Effector memory CD4-positive, alpha-beta T cell (primary cell): ENCODE data around the gene PDLIM7.
A peak's percentile ranks its signal among the peaks of the same experiment; 100 is the strongest.

Source experiments
- DNase-seq, 3 donors: peaks; one replicate each; pipeline ENCODE4 v3.0.0-alpha.2; 2020
- H3K27ac ChIP-seq: 2 replicates; pipeline ENCODE4 v1.7.0; 2013; ENCODE audit warnings: mild to moderate bottlenecking, low read length, moderate library complexity; ENCODE audit not compliant: insufficient read depth, poor library complexity, severe bottlenecking
- H3K27me3 ChIP-seq: replicated peaks from 2 replicates; pipeline ENCODE4 v1.7.0; 2013; ENCODE audit warnings: mild to moderate bottlenecking, low read length; ENCODE audit not compliant: insufficient read depth, control insufficient read depth, poor library complexity, severe bottlenecking
- H3K36me3 ChIP-seq: 2 replicates; pipeline ENCODE4 v1.7.0; 2013; ENCODE audit warnings: mild to moderate bottlenecking, low read length, moderate library complexity; ENCODE audit not compliant: control insufficient read depth, insufficient read depth
- H3K4me1 ChIP-seq: 2 replicates; pipeline ENCODE4 v1.7.0; 2013; ENCODE audit warnings: low read length, mild to moderate bottlenecking; ENCODE audit not compliant: control insufficient read depth, insufficient read depth, poor library complexity, severe bottlenecking
- H3K4me3 ChIP-seq: 2 replicates; pipeline ENCODE4 v1.7.0; 2013; ENCODE audit warnings: low read length, low read depth, mild to moderate bottlenecking; ENCODE audit not compliant: insufficient read depth, poor library complexity, severe bottlenecking
- H3K9me3 ChIP-seq: 2 replicates; pipeline ENCODE4 v1.7.0; 2013; ENCODE audit warnings: mild to moderate bottlenecking, low read length, moderate library complexity; ENCODE audit not compliant: control insufficient read depth
- total RNA-seq, 3 donors: gene quantifications; one replicate each; lab custom pipeline; 2026; lab: John Stamatoyannopoulos, UW

PDLIM7 gene
- total RNA-seq: 2.8 to 6.0 (median 4.9) reads per million in 3 donors

DNA sequence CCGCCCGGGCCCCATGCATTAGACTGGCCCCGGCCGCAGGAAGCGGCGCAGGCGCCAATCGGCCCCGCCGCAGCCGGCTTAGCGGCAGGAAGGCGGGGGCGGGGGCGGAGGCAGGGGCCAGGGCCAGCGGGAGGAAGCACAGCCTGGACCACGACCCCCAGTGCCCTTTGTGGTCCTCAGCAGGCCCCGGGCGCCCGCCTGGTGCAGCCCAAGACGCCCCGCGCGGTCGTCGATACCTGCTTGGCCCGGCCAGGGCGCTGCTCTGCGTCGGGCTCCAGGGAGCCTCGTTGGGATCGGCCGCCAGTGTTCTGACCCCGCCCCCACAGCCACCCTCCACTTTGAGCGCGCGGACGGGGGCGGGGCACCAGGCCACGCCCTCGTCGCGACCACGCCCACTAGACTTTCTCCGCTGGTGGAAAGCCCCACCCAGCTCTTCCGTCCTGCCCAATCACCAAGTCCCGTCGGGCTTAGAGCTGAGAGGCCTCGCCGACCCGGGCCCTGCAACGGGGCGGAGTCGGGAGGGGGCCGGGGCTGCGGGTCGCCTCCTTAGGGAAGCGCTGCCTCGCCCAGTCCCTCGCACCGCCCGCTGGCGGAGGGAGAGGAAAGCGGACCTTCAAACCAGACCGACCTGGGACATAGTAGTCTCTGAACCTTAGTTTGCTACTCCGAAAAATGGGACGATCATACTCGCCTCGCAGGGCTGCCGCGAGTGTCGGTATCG, at the start of gene PDLIM7:
Gene PDLIM7, minus strand, starts transcription at position 313 of the 721 bp plus-strand sequence. CDS start 1,092 bp downstream, outside the sequence.
- peaks cover 22% of the 10 kb centered on the region for H3K4me1 ChIP-seq
- H3K27ac ChIP-seq: peak within 1 kb of the TSS; percentile 20

GRCh38 chr5:177546258-177546741, 48.9 kb upstream of the PDLIM7 start:
- Histone ChIP-seq H3K4me1 (no peaks in the 10 kb centered on the region), H3K9me3 (no peaks in the 10 kb centered on the region), H3K27ac (no peak overlapping the region), H3K4me3 (no peak overlapping the region), H3K36me3 (peaks cover 16% of the 10 kb centered on the region), H3K27me3 (no peaks in the 10 kb centered on the region)
- DNase-seq: no peak

More for the DNA sequence above, at the start of gene PDLIM7:
- peak; percentile 87 to 91 (median 91) for DNase-seq
- no peaks in the 10 kb centered on the region for H3K27me3 ChIP-seq
- H3K9me3 ChIP-seq: no peaks in the 10 kb centered on the region
- no peaks in the 10 kb centered on the region for H3K36me3 ChIP-seq
- H3K4me3 ChIP-seq: peak within 1 kb of the TSS; percentile 62

DNA sequence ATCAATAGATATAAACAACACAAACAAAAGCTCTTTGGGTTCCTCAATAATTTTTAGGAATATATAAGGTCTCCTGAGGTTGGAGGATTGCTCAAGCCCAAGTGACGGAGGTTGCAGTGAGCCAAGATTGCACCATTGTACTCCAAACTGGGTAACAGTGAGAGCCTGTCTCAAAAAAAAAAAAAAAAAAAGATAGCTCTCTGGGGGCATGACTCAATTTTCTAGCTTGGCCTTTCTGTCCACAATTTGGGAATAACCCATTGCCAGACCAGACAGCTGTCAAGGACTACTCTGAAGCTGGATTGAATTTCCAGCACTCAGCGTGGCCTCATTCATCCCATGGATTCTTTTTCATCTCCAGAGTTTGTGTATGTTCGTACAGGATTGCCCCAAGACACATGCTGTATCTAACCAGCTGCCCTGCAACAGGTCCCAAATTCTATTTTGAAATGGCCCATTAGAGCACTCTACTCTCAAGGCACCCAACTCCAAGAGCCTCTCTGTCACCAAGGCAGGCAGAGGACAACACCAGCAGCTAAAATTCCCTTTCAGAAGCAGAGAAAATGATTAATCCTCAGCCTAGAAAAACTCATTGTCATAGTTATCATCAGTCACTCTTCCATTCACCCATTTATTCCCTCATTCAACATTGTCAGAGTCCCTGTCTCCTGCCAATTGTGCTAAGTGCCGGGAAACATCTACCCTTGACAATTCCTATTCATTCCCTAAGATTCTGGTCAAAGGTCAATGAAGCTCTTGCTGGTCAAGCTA, 48.3 kb upstream of the PDLIM7 start:
- no peak for DNase-seq
- Histone ChIP-seq H3K4me1 (no peaks in the 10 kb centered on the region), H3K36me3 (peaks cover 9% of the 10 kb centered on the region), H3K27me3 (no peaks in the 10 kb centered on the region), H3K9me3 (no peaks in the 10 kb centered on the region), H3K4me3 (no peak overlapping the region), H3K27ac (no peak overlapping the region)

DNA sequence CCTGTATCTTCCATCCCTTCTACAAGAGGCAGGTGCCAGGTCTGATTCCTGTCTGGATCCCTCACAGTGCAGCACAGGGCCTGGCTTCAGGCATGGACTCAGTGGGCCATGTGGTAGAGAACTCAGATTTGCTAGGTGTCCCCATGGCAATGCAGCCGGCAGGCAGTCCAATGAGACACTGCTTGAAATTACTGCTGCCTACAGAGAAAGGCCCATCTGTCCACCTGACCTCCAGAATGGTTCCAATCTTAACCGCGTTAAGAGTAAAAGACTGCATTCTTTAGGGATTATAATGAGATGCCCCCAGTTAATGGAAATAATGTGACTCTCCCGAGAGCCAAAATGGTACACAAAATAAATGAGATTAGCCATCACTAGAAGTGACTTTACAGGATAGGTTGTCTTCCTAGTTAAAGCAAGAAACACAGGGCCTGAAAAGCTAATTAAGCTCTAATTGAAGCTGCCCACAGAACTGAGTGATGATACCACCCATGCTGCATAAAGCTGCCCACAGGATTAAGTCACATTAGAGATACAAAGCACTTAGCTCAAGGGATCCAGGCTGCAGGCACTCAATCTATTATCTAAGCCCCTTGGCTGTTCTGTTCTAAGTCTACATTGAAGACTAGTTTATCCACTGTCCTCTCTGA, 45.5 kb upstream of the PDLIM7 start:
- H3K4me3 ChIP-seq: no peak overlapping the region
- no peaks in the 10 kb centered on the region for H3K4me1 ChIP-seq
- no peaks in the 10 kb centered on the region for H3K27me3 ChIP-seq
- no peak overlapping the region for H3K27ac ChIP-seq
- peaks cover 19% of the 10 kb centered on the region for H3K36me3 ChIP-seq
- no peak for DNase-seq
- no peaks in the 10 kb centered on the region for H3K9me3 ChIP-seq

DNA sequence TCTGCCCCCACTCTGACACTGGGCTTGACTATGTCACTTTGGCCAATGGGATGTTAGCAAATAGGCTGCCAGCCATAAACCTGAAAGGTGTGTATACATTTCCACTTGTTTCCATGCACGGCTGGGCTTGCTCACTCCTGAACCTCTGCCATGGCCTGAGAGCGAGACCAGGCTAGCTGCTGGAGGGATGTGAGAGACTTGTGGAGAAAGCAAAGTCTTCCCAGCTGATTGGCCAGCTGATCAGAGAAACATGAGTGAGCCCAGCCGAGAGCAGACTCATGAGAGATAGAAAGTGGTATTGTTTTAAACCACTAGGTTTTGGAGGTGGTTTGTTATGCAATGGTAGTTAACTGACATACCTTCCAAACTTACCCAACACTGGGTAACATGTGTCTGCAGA, 43.0 kb upstream of the PDLIM7 start:
- Histone ChIP-seq H3K27ac (no peak overlapping the region), H3K4me1 (no peaks in the 10 kb centered on the region), H3K4me3 (no peak overlapping the region), H3K27me3 (no peaks in the 10 kb centered on the region), H3K36me3 (peaks cover 38% of the 10 kb centered on the region), H3K9me3 (no peaks in the 10 kb centered on the region)
- no peak for DNase-seq

GRCh38 chr5:177539411-177539810, 42.0 kb upstream of the PDLIM7 start:
- no peak for DNase-seq
- no peak overlapping the region for H3K27ac ChIP-seq
- no peak overlapping the region for H3K4me3 ChIP-seq
- no peaks in the 10 kb centered on the region for H3K27me3 ChIP-seq
- peaks cover 45% of the 10 kb centered on the region for H3K36me3 ChIP-seq
- H3K4me1 ChIP-seq: no peaks in the 10 kb centered on the region
- H3K9me3 ChIP-seq: no peaks in the 10 kb centered on the region

GRCh38 chr5:177538876-177539275, 41.5 kb upstream of the PDLIM7 start:
- no peaks in the 10 kb centered on the region for H3K27me3 ChIP-seq
- no peak overlapping the region for H3K27ac ChIP-seq
- H3K4me1 ChIP-seq: no peaks in the 10 kb centered on the region
- no peak for DNase-seq
- no peaks in the 10 kb centered on the region for H3K9me3 ChIP-seq
- H3K4me3 ChIP-seq: no peak overlapping the region
- peaks cover 45% of the 10 kb centered on the region for H3K36me3 ChIP-seq

DNA sequence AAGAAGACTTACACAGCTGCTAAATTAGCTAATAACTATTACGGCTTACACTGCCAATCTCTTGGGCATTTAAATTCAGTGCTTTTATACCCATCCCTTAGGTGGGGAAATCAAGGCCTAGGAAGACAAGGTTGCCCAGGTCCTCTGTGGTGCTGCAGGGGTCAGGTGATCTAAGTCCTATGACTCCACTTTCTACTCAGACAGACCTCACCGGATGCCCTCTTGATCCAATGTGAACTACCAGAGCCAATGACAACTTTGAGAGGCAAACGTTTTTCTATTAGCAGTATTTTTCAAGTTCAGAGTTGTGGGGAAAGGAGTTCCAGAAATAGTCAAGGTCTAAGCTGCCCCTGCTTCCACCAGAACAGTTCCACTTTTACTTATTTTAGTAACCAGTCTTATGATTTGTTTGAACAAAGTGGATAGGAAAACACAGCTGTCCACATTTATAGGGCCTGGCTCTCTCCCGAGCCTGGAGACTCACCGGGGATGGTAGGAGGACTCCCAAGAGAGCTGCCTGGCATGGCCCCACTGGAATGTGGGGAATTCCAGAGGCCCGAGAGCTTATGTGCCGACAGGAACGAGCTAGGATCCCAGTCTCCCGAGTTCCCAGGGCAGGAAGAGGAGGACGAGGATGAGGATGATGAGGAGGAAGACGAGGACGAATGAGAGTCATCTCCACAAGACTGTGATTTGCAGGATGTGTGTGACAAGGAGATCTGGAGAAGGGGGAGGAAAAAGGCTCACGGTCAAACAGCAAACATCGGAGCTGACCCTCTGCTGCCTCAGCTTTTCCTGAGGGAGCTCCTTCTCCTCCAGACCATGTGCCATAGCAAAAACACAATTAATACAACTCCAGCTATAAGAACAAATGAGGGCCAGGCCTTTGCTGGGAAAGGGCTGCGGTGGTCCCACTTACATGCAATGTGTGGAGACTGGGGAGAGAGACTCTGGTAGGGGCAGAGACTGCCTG, 40.3 kb upstream of the PDLIM7 start:
- H3K36me3 ChIP-seq: peaks cover 48% of the 10 kb centered on the region
- no peak overlapping the region for H3K4me3 ChIP-seq
- DNase-seq: no peak
- no peaks in the 10 kb centered on the region for H3K9me3 ChIP-seq
- no peaks in the 10 kb centered on the region for H3K27me3 ChIP-seq
- no peaks in the 10 kb centered on the region for H3K4me1 ChIP-seq
- no peak overlapping the region for H3K27ac ChIP-seq

DNA sequence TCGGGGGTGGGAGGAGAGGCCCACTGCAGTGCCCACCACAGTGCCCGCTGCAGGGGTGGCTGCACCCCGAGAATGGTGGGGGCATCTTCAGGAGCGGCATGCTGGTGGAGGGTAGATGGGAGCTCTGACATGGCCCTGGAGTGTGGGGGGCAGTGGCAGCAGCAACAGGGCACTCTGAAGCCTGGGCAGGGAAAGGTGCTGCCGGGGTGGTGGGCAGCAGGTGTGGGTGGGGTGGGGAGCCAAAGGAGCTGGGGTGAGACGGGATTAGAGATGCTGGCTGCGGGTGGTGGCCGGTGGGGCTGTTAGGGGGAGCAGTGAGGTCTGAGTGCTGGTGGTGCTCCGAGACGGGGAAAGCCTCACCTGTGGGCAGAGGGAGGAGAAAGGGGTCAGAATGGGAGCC, 39.0 kb upstream of the PDLIM7 start:
- DNase-seq: no peak
- H3K36me3 ChIP-seq: peaks cover 52% of the 10 kb centered on the region
- no peaks in the 10 kb centered on the region for H3K9me3 ChIP-seq
- H3K4me3 ChIP-seq: no peak overlapping the region
- H3K4me1 ChIP-seq: no peaks in the 10 kb centered on the region
- no peaks in the 10 kb centered on the region for H3K27me3 ChIP-seq
- no peak overlapping the region for H3K27ac ChIP-seq
